GM13976 (cell line): ENCODE data around the gene GJD2.

Source experiments
- DNase-seq: peaks from one replicate; pipeline ENCODE4 v3.0.0; 2012; ENCODE audit warnings: low spot score
- CTCF ChIP-seq: IDR thresholded peaks from 2 replicates; pipeline ENCODE4 v1.5.1; 2012; ENCODE audit warnings: borderline replicate concordance, mild to moderate bottlenecking; ENCODE audit not compliant: insufficient read depth; ENCODE audit errors: extremely low read depth, missing control alignments, control extremely low read depth
- in situ Hi-C: fragments of 300-500 bp; cut with MboI; formaldehyde crosslinking; loops from one replicate; pipeline ENCODE4 v1.12.0; 2022; ENCODE audit warnings: low sequenced_read_pairs, mixed read lengths, inconsistent platforms; ENCODE audit not compliant: unreplicated experiment

The GJD2 gene

GRCh38 chr15:34717729-34718128 lies 37.1 kb downstream of the GJD2 start:
- no peak for TF ChIP-seq CTCF
- DNase-seq: no peak
- in situ Hi-C loops: no loop called here

- DNase-seq: no peak
- no peak for TF ChIP-seq CTCF
- in situ Hi-C loops: no loop called here
These were observed 38.7 kb downstream of the GJD2 start for GRCh38 chr15:34716111-34716510.

GRCh38 chr15:34714476-34715121 lies 40.2 kb downstream of the GJD2 start:
- no peak for TF ChIP-seq CTCF
- no peak for DNase-seq
- in situ Hi-C loops: no loop called here

GRCh38 chr15:34713635-34714034 lies 41.2 kb downstream of the GJD2 start:
- no peak for DNase-seq
- in situ Hi-C loops: no loop called here
- TF ChIP-seq CTCF: no peak

GRCh38 chr15:34709866-34710265 lies 44.9 kb downstream of the GJD2 start:
- no peak for TF ChIP-seq CTCF
- DNase-seq: no peak
- in situ Hi-C loops: loop anchor here (10.0 kb wide), 1 partner anchor 215 kb away; no protein-coding TSS in a partner anchor

- peak; percentile 63 for TF ChIP-seq CTCF
- in situ Hi-C loops: loop anchor here (10.0 kb wide), 1 partner anchor 216 kb away; no protein-coding TSS in a partner anchor
- peak; percentile 33 for DNase-seq
These were observed 46.4 kb downstream of the GJD2 start for GRCh38 chr15:34708422-34708821.
